GM23248 (cell line): ENCODE data around the gene PRELP. TPM values are rescaled to one million over a fixed set of nuclear protein-coding genes. Genes with fewer than 3 reads are reported as not detected.

Experiments used
- DNase-seq: peaks from one replicate; pipeline ENCODE4 v3.0.0-alpha.2; 2015
- H2AFZ ChIP-seq: fragments of 200-600 bp; sonication (generic); 2 replicates; pipeline ENCODE4 v1.6.1; 2016; ENCODE audit warnings: antibody characterized with exemption
- H3F3A ChIP-seq: fragments of 200-600 bp; sonication (generic); 2 replicates; pipeline ENCODE4 v1.6.1; 2016; ENCODE audit warnings: mild to moderate bottlenecking, antibody characterized with exemption, mixed run types; ENCODE audit not compliant: insufficient read depth
- H3K27ac ChIP-seq: fragments of 200-600 bp; sonication (generic); 2 replicates; pipeline ENCODE4 v1.5.1; 2016; ENCODE audit warnings: mild to moderate bottlenecking
- H3K27me3 ChIP-seq: fragments of 200-600 bp; sonication (generic); replicated peaks from 2 replicates; pipeline ENCODE4 v1.6.1; 2016; ENCODE audit warnings: mild to moderate bottlenecking; ENCODE audit not compliant: insufficient read depth
- H3K36me3 ChIP-seq: fragments of 200-600 bp; sonication (generic); 2 replicates; pipeline ENCODE4 v1.6.1; 2016; ENCODE audit warnings: low read depth, mild to moderate bottlenecking
- H3K4me1 ChIP-seq: fragments of 200-600 bp; sonication (generic); 2 replicates; pipeline ENCODE4 v1.6.1; 2016; ENCODE audit warnings: mild to moderate bottlenecking; ENCODE audit not compliant: insufficient read depth
- H3K4me2 ChIP-seq: fragments of 200-600 bp; sonication (generic); one replicate; pipeline ENCODE4 v1.6.1; 2016; ENCODE audit warnings: mild to moderate bottlenecking; ENCODE audit not compliant: unreplicated experiment
- H3K4me3 ChIP-seq: fragments of 200-600 bp; sonication (generic); 2 replicates; pipeline ENCODE4 v1.5.1; 2016; ENCODE audit warnings: mild to moderate bottlenecking
- H3K79me2 ChIP-seq: fragments of 200-600 bp; sonication (generic); 2 replicates; pipeline ENCODE4 v1.6.1; 2016; ENCODE audit warnings: mild to moderate bottlenecking; ENCODE audit not compliant: insufficient read depth
- H3K9ac ChIP-seq: fragments of 200-600 bp; sonication (generic); 2 replicates; pipeline ENCODE4 v1.6.1; 2016; ENCODE audit warnings: mild to moderate bottlenecking
- H3K9me2 ChIP-seq: fragments of 200-600 bp; sonication (generic); 2 replicates; pipeline ENCODE4 v1.6.1; 2016; ENCODE audit warnings: mixed run types, mild to moderate bottlenecking, moderate library complexity; ENCODE audit not compliant: insufficient read depth
- H3K9me3 ChIP-seq: fragments of 200-600 bp; sonication (generic); one replicate; pipeline ENCODE4 v1.6.1; 2017; ENCODE audit warnings: low read depth
- H4K20me1 ChIP-seq: fragments of 200-600 bp; sonication (generic); 2 replicates; pipeline ENCODE4 v1.6.0; 2016; ENCODE audit not compliant: insufficient read depth
- EZH2 ChIP-seq: fragments of 200-600 bp; sonication (generic); IDR thresholded peaks from 2 replicates; pipeline ENCODE4 v1.6.1; 2018; ENCODE audit warnings: antibody characterized with exemption, mild to moderate bottlenecking; ENCODE audit not compliant: insufficient read depth, poor library complexity, severe bottlenecking
- EZH2phosphoT487 ChIP-seq: fragments of 200-600 bp; sonication (generic); IDR thresholded peaks from 2 replicates; pipeline ENCODE4 v1.6.1; 2018; ENCODE audit warnings: antibody characterized with exemption, moderate library complexity, mild to moderate bottlenecking, low read depth; ENCODE audit not compliant: insufficient read depth
- WGBS, 2 experiments: methylation state at CpG; one replicate each; pipeline ENCODE4 v1.1.6; 2015 to 2017; ENCODE audit warnings: low lambda C conversion rate in 2 of 2, low coverage in 1 of 2; ENCODE audit errors: missing lambda C conversion rate in 2 of 2; 5-methylcytosine and 5-hydroxymethylcytosine counted together
- in situ Hi-C: fragments of 300-500 bp; cut with MboI; formaldehyde crosslinking; loops from 2 replicates; pipeline ENCODE4 v1.15.0; 2020
- polyA plus RNA-seq: library from polyadenylated mRNA; unstranded; fragments of >200 nt; fragmentation: Nextera tagmentation; extraction: Ambion mirVana; gene quantifications from 2 replicates; pipeline ENCODE4 v1.2.1, GENCODE V29; 2016
- total RNA-seq: library from RNA; depleted of rRNA; stranded (reverse); fragments of >200 nt; shearing (Covaris generic); gene quantifications from 2 replicates; pipeline ENCODE4 v1.2.3, GENCODE V29; 2014

PRELP gene
- total and polyA plus RNA-seq, 2 experiments from 2014 or later = 0.32 to 1.6 TPM

DNA sequence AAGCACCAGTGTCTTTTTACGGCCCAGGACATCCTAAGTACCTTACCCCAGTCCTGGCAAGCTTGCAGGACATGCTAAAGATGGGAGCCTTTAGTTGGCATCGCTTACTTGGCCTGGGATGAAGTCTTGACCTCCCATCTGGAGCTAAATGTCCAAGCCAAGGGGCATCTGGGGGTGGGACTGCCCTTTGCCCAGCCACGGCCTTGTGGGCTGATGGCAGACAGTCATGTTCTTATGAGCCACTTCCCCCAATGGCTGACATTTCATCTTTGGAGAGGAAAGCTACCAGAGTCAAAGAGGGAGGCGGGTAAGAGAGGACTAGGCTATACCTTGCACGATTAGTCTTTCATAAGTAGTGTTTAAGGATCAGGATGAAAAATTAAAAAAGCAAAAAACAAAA lies 50.5 kb downstream of the PRELP start:
- Histone ChIP-seq H3K4me1 (peaks cover 23% of the 10 kb centered on the region), H3F3A (no peaks in the 10 kb centered on the region; the same call in 1 of the 2 replicates), H3K9ac (0 out of 2 replicates have a peak overlapping the region, but pooled peaks have one; percentile 13), H3K27me3 (no peaks in the 10 kb centered on the region), H3K4me3 (no peak overlapping the region), H3K36me3 (no peaks in the 10 kb centered on the region), H3K9me3 (no peaks in the 10 kb centered on the region), H4K20me1 (no peaks in the 10 kb centered on the region), H3K27ac (no peak overlapping the region), H3K79me2 (no peaks in the 10 kb centered on the region), H2AFZ (peak overlapping the region; percentile 52), H3K4me2 (no peak overlapping the region), H3K9me2 (no peaks in the 10 kb centered on the region)
- 96 to 97% methylated on average over 5 of the region's 5 CpGs for WGBS, 2 experiments
- no peak for DNase-seq
- no peak for TF ChIP-seq EZH2
- TF ChIP-seq EZH2phosphoT487 = no peak
- in situ Hi-C loops = no loop called here

DNA sequence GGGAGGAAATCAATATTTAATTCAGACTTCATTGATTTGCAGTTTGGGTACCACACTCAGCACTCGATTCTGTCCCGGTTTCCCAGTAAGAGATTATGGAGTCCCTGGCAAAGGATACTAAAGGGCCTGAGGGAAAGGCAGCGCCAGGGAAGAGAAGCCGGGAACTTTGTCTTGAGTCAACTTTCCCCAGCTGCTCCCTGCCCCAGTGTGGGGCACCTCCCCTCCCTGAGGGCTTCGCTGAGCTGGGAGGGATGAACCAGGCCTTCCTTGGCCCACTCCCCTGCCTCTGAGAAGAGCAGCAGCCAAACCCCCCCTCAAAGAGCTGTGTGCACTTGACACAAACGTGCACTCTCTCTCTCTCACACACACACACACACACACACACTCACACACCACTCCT lies 51.0 kb downstream of the PRELP start:
- no peaks in the 10 kb centered on the region for H3K27me3 ChIP-seq
- H3K4me1 ChIP-seq = peaks cover 19% of the 10 kb centered on the region
- no peak overlapping the region for H3K4me2 ChIP-seq
- H3K9me2 ChIP-seq = no peaks in the 10 kb centered on the region
- H2AFZ ChIP-seq = peak overlapping the region; percentile 52
- DNase-seq = peak; percentile 48
- no peak overlapping the region for H3K4me3 ChIP-seq
- no peaks in the 10 kb centered on the region for H4K20me1 ChIP-seq
- no peaks in the 10 kb centered on the region for H3K9me3 ChIP-seq
- 0 out of 2 replicates have a peak overlapping the region, but pooled peaks have one; percentile 13 for H3K9ac ChIP-seq
- no peak overlapping the region for H3K27ac ChIP-seq
- WGBS, 2 experiments = 19% methylated on average over 4 to 6 of the region's 6 CpGs
- no peaks in the 10 kb centered on the region for H3K79me2 ChIP-seq
- H3F3A ChIP-seq = no peaks in the 10 kb centered on the region
- TF ChIP-seq EZH2phosphoT487 (no peak), EZH2 (no peak)
- in situ Hi-C loops = no loop called here
- H3K36me3 ChIP-seq = no peaks in the 10 kb centered on the region

DNA sequence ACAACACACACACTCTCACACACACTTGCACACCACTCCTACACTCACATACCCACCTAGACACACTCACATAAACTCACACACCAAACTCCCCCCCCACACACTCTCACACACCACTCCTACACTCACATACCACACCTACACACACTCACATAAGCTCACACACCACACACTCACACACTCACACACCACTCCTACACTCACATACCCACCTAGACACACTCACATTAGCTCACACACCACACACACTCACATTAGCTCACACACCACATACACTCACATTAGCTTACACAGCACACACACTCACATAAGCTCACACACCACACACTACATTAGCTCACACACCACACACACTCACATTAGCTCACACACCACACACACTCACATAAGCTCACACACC lies 51.4 kb downstream of the PRELP start:
- no peaks in the 10 kb centered on the region for H3K27me3 ChIP-seq
- DNase-seq = no peak

DNA sequence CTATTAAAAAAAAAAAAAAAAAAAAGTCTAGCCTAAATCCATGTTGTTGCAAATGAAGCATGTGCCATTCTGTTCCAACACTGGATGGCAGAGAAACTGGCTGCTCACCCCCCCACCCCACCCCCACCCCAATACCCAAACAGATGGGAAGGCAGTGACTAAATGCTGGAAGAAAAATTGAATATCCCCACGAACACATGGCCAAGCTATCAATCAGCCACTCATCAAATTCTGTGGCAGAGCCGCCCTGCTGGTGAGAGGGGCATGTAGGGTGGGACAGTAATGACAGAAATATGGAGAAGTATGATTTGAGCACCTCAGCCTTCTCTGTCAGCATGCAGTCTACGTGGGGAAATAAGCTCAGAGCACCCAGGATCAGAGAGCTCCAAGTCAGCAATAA lies 52.5 kb downstream of the PRELP start:
- Histone ChIP-seq H4K20me1 (no peaks in the 10 kb centered on the region), H3K9me2 (no peaks in the 10 kb centered on the region), H3K79me2 (no peaks in the 10 kb centered on the region), H3K4me2 (no peak overlapping the region), H3K36me3 (no peaks in the 10 kb centered on the region), H3K9ac (no peak overlapping the region), H2AFZ (no peak overlapping the region), H3K4me3 (no peak overlapping the region), H3K27ac (no peak overlapping the region), H3K27me3 (no peaks in the 10 kb centered on the region), H3F3A (peaks cover 2% of the 10 kb centered on the region; the same call in 1 of the 2 replicates), H3K9me3 (no peaks in the 10 kb centered on the region), H3K4me1 (peaks cover 10% of the 10 kb centered on the region)
- in situ Hi-C loops = no loop called here
- WGBS, 2 experiments = 95 to 100% methylated on average over 3 of the region's 3 CpGs
- TF ChIP-seq EZH2 (no peak), EZH2phosphoT487 (no peak)
- no peak for DNase-seq

More for the DNA sequence above, 51.4 kb downstream of the PRELP start:
- H3K79me2 ChIP-seq = no peaks in the 10 kb centered on the region
- in situ Hi-C loops = no loop called here
- H3K36me3 ChIP-seq = no peaks in the 10 kb centered on the region
- H3K4me1 ChIP-seq = peaks cover 16% of the 10 kb centered on the region
- H3K4me3 ChIP-seq = no peak overlapping the region
- H3K9ac ChIP-seq = no peak overlapping the region
- H3K27ac ChIP-seq = no peak overlapping the region
- no peaks in the 10 kb centered on the region for H3F3A ChIP-seq
- H4K20me1 ChIP-seq = no peaks in the 10 kb centered on the region
- TF ChIP-seq EZH2 (no peak), EZH2phosphoT487 (no peak)
- H3K4me2 ChIP-seq = no peak overlapping the region
- H2AFZ ChIP-seq = peak overlapping the region; percentile 52; the same call in 1 of the 2 replicates
- no peaks in the 10 kb centered on the region for H3K9me3 ChIP-seq
- no peaks in the 10 kb centered on the region for H3K9me2 ChIP-seq
